ENCODE measurements around the gene EXOSC3. TPM values are rescaled to one million over a fixed set of nuclear protein-coding genes. Genes with fewer than 3 reads are reported as not detected.

EXOSC3 gene
- total and polyA plus RNA-seq, 2 of the 13 experiments (the other 11 are each of a cell fraction or from before 2014, with no cell fraction given) = 17.5 to 68.7 TPM

DNA sequence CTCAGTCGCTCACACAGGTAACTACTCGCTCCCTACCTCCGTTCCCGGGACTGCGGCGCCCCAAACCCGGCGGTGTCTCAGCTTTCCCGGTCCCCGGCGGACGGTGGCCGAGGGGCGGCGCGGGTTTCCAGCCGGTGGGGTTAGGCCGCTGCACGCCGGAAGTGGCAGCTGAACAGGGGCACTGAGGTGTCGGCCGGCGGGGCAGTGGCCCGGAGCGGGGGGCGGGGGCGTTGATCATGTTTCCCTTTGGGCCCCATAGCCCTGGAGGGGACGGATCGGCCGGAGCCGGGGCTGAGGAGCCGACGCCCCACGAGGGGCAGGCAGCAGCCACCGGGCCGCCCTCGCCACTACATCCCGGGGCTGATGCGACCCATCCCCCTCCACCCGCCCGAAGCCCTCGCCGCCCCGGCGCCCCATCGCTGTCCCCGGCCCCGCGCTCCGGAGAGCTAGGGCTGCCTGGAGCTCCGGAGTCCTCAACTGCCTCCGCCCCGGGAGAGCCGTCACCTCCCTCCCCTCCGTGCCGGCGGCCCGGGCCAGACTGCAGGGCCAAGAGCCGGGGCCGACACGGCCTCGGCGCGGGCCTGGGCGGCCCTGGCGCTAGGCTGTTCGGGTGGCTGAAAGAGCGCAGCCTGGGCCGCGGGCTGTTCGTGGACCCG is 15.9 kb upstream of the EXOSC3 start, which contains the start of gene DCAF10 (continued):
- TF ChIP-seq, protein P1, sequence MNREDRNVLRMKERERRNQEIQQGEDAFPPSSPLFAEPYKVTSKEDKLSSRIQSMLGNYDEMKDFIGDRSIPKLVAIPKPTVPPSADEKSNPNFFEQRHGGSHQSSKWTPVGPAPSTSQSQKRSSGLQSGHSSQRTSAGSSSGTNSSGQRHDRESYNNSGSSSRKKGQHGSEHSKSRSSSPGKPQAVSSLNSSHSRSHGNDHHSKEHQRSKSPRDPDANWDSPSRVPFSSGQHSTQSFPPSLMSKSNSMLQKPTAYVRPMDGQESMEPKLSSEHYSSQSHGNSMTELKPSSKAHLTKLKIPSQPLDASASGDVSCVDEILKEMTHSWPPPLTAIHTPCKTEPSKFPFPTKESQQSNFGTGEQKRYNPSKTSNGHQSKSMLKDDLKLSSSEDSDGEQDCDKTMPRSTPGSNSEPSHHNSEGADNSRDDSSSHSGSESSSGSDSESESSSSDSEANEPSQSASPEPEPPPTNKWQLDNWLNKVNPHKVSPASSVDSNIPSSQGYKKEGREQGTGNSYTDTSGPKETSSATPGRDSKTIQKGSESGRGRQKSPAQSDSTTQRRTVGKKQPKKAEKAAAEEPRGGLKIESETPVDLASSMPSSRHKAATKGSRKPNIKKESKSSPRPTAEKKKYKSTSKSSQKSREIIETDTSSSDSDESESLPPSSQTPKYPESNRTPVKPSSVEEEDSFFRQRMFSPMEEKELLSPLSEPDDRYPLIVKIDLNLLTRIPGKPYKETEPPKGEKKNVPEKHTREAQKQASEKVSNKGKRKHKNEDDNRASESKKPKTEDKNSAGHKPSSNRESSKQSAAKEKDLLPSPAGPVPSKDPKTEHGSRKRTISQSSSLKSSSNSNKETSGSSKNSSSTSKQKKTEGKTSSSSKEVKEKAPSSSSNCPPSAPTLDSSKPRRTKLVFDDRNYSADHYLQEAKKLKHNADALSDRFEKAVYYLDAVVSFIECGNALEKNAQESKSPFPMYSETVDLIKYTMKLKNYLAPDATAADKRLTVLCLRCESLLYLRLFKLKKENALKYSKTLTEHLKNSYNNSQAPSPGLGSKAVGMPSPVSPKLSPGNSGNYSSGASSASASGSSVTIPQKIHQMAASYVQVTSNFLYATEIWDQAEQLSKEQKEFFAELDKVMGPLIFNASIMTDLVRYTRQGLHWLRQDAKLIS (CRISPR knock-in tag; IDR thresholded peaks at IDR 0.05) = 0 out of 2 replicates have a peak, but pooled peaks have one; percentile 62
- peak; percentile 68 for TF ChIP-seq ZNF12 (CRISPR knock-in tag; IDR thresholded peaks at IDR 0.05)
- no peak for TF ChIP-seq SRY (CRISPR knock-in tag; IDR thresholded peaks at IDR 0.05)
- TF ChIP-seq, protein P2, sequence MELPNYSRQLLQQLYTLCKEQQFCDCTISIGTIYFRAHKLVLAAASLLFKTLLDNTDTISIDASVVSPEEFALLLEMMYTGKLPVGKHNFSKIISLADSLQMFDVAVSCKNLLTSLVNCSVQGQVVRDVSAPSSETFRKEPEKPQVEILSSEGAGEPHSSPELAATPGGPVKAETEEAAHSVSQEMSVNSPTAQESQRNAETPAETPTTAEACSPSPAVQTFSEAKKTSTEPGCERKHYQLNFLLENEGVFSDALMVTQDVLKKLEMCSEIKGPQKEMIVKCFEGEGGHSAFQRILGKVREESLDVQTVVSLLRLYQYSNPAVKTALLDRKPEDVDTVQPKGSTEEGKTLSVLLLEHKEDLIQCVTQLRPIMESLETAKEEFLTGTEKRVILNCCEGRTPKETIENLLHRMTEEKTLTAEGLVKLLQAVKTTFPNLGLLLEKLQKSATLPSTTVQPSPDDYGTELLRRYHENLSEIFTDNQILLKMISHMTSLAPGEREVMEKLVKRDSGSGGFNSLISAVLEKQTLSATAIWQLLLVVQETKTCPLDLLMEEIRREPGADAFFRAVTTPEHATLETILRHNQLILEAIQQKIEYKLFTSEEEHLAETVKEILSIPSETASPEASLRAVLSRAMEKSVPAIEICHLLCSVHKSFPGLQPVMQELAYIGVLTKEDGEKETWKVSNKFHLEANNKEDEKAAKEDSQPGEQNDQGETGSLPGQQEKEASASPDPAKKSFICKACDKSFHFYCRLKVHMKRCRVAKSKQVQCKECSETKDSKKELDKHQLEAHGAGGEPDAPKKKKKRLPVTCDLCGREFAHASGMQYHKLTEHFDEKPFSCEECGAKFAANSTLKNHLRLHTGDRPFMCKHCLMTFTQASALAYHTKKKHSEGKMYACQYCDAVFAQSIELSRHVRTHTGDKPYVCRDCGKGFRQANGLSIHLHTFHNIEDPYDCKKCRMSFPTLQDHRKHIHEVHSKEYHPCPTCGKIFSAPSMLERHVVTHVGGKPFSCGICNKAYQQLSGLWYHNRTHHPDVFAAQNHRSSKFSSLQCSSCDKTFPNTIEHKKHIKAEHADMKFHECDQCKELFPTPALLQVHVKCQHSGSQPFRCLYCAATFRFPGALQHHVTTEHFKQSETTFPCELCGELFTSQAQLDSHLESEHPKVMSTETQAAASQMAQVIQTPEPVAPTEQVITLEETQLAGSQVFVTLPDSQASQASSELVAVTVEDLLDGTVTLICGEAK (IDR thresholded peaks at IDR 0.05) = peak; percentile 93
- TF ChIP-seq, protein P2 (CRISPR knock-in tag; IDR thresholded peaks at IDR 0.05) = peak; percentile 86
- no peak for TF ChIP-seq SOX6 (IDR thresholded peaks at IDR 0.05)
- TF ChIP-seq SOX6 (CRISPR knock-in tag; IDR thresholded peaks at IDR 0.05) = peak; percentile 81
- TF ChIP-seq ZNF577 (CRISPR knock-in tag; IDR thresholded peaks at IDR 0.05; ENCODE audit: borderline replicate concordance, low read depth) = no peak
- TF ChIP-seq ZNF230 (CRISPR knock-in tag; IDR thresholded peaks at IDR 0.05) = no peak; the same call in 1 of the 2 replicates
- TF ChIP-seq BORCS8-MEF2B (CRISPR knock-in tag; IDR thresholded peaks at IDR 0.05) = peak; percentile 97
- 0 out of 4 replicates have a peak, but pooled peaks of 1 of the 2 experiments have one; percentile 2 for TF ChIP-seq MAFK (conservative IDR thresholded peaks at IDR 0.05 in 1 of 2, IDR thresholded peaks at IDR 0.05 in 1 of 2; ENCODE audit: low read length in 2 of 2)
- TF ChIP-seq, protein P3, sequence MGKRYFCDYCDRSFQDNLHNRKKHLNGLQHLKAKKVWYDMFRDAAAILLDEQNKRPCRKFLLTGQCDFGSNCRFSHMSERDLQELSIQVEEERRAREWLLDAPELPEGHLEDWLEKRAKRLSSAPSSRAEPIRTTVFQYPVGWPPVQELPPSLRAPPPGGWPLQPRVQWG (CRISPR knock-in tag; IDR thresholded peaks at IDR 0.05; ENCODE audit: borderline replicate concordance, low read depth) = no peak
- TF ChIP-seq SAFB2 (CRISPR knock-in tag; IDR thresholded peaks at IDR 0.05; ENCODE audit: borderline replicate concordance, low read depth) = peak; percentile 87
- no peak for TF ChIP-seq ZNF17 (CRISPR knock-in tag; IDR thresholded peaks at IDR 0.05)
- TF ChIP-seq HES4 (CRISPR knock-in tag; IDR thresholded peaks at IDR 0.05; ENCODE audit: borderline replicate concordance) = peak; percentile 22; the same call in 1 of the 2 replicates
